ENCODE data around the gene HRH3.

GRCh38 chr20:62222266-62222850 lies 2.3 kb upstream of the HRH3 start:
- TF ChIP-seq CTCF (IDR thresholded peaks at IDR 0.05) = no peak
- no peak for TF ChIP-seq EZH2 (IDR thresholded peaks at IDR 0.05; ENCODE audit: borderline replicate concordance, insufficient read depth, low read depth, low read length, poor library complexity, severe bottlenecking)

All from B cell (primary cell).